Type B pancreatic cell (in vitro differentiated cells): ENCODE measurements around the gene SGSM2. TPM values are rescaled to one million over a fixed set of nuclear protein-coding genes. Genes with fewer than 3 reads are reported as not detected.

ENCODE experiments used
- DNase-seq: peaks from one replicate; pipeline ENCODE4 v3.0.0; 2021; ENCODE audit warnings: mixed read lengths; ENCODE audit not compliant: unreplicated experiment; ENCODE audit errors: extremely low spot score
- H3K27ac Mint-ChIP-seq: 2 replicates; pipeline ENCODE4 v1.8.0; 2021; ENCODE audit warnings: mild to moderate bottlenecking, mixed read lengths
- H3K27me3 Mint-ChIP-seq: 2 replicates; pipeline ENCODE4 v1.8.0; 2021; ENCODE audit warnings: mixed read lengths
- H3K36me3 Mint-ChIP-seq: 2 replicates; pipeline ENCODE4 v1.8.0; 2021; ENCODE audit warnings: mixed read lengths
- H3K4me1 Mint-ChIP-seq: one replicate; pipeline ENCODE4 v1.8.0; 2021; ENCODE audit warnings: mixed read lengths; ENCODE audit not compliant: unreplicated experiment
- H3K4me3 Mint-ChIP-seq: 2 replicates; pipeline ENCODE4 v1.8.0; 2021; ENCODE audit warnings: mild to moderate bottlenecking, mixed read lengths
- H3K9me3 Mint-ChIP-seq: 2 replicates; pipeline ENCODE4 v1.8.0; 2021; ENCODE audit warnings: mixed read lengths
- total RNA-seq: library from RNA; stranded (reverse); gene quantifications from 2 replicates; pipeline ENCODE4 v1.2.1, GENCODE V29; 2021; ENCODE audit warnings: low replicate concordance
- TF ChIP-seq, protein P1 (sequence below): fragments of 200-600 bp; sonication (generic); conservative IDR thresholded peaks from 2 replicates; pipeline ENCODE4 v1.5.0; 2021; ENCODE audit warnings: antibody characterized with exemption, mild to moderate bottlenecking

Gene SGSM2
- total RNA-seq, 1 donor from 2014 or later: 74.3 TPM

- no peak overlapping the region for H3K27ac Mint-ChIP-seq
- no peak overlapping the region for H3K4me3 Mint-ChIP-seq
- peaks cover 17% of the 10 kb centered on the region for H3K36me3 Mint-ChIP-seq
- TF ChIP-seq, protein P1, sequence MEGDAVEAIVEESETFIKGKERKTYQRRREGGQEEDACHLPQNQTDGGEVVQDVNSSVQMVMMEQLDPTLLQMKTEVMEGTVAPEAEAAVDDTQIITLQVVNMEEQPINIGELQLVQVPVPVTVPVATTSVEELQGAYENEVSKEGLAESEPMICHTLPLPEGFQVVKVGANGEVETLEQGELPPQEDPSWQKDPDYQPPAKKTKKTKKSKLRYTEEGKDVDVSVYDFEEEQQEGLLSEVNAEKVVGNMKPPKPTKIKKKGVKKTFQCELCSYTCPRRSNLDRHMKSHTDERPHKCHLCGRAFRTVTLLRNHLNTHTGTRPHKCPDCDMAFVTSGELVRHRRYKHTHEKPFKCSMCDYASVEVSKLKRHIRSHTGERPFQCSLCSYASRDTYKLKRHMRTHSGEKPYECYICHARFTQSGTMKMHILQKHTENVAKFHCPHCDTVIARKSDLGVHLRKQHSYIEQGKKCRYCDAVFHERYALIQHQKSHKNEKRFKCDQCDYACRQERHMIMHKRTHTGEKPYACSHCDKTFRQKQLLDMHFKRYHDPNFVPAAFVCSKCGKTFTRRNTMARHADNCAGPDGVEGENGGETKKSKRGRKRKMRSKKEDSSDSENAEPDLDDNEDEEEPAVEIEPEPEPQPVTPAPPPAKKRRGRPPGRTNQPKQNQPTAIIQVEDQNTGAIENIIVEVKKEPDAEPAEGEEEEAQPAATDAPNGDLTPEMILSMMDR: peak; percentile 49
- no peaks in the 10 kb centered on the region for H3K9me3 Mint-ChIP-seq
- H3K4me1 Mint-ChIP-seq: peaks cover 10% of the 10 kb centered on the region
- no peaks in the 10 kb centered on the region for H3K27me3 Mint-ChIP-seq
- no peak for DNase-seq
These were observed 84.2 kb downstream of the SGSM2 start for GRCh38 chr17:2421315-2422147.

- Mint-ChIP-seq H3K27me3 (no peaks in the 10 kb centered on the region), H3K27ac (no peak overlapping the region), H3K4me1 (peaks cover 6% of the 10 kb centered on the region), H3K9me3 (no peaks in the 10 kb centered on the region), H3K36me3 (peaks cover 20% of the 10 kb centered on the region), H3K4me3 (no peak overlapping the region)
- TF ChIP-seq, protein P1: no peak
- DNase-seq: no peak
These were observed 86.0 kb downstream of the SGSM2 start for GRCh38 chr17:2423271-2423670.

GRCh38 chr17:2427215-2427614 is 89.9 kb downstream of the SGSM2 start:
- Mint-ChIP-seq H3K36me3 (peaks cover 12% of the 10 kb centered on the region), H3K9me3 (no peaks in the 10 kb centered on the region), H3K4me1 (peaks cover 6% of the 10 kb centered on the region), H3K4me3 (no peak overlapping the region), H3K27me3 (no peaks in the 10 kb centered on the region), H3K27ac (no peak overlapping the region)
- TF ChIP-seq, protein P1: no peak
- DNase-seq: no peak

- Mint-ChIP-seq H3K9me3 (no peaks in the 10 kb centered on the region), H3K27ac (no peak overlapping the region), H3K36me3 (peaks cover 18% of the 10 kb centered on the region), H3K4me3 (no peak overlapping the region), H3K27me3 (no peaks in the 10 kb centered on the region), H3K4me1 (peaks cover 6% of the 10 kb centered on the region)
- DNase-seq: no peak
- TF ChIP-seq, protein P1: no peak
These were observed 90.6 kb downstream of the SGSM2 start for GRCh38 chr17:2427910-2428309.

Other genes starting within 250 kb of the SGSM2 start
- gene SMG6, start 33.7 kb upstream of the SGSM2 start, total RNA-seq: 30.3 and 39.0 TPM in 2 replicates
- gene SRR, start 33.6 kb upstream of the SGSM2 start, total RNA-seq: 10.8 and 14.4 TPM in 2 replicates
- 37.8 and 40.3 TPM in 2 replicates for gene TSR1, start 1.0 kb upstream of the SGSM2 start, total RNA-seq
- 26.9 and 32.9 TPM in 2 replicates for gene MNT, start 63.6 kb downstream of the SGSM2 start, total RNA-seq
- 27.5 and 39.3 TPM in 2 replicates for gene METTL16, start 174.4 kb downstream of the SGSM2 start, total RNA-seq